ENCODE data around the gene KDM1A.

Gene KDM1A

DNA sequence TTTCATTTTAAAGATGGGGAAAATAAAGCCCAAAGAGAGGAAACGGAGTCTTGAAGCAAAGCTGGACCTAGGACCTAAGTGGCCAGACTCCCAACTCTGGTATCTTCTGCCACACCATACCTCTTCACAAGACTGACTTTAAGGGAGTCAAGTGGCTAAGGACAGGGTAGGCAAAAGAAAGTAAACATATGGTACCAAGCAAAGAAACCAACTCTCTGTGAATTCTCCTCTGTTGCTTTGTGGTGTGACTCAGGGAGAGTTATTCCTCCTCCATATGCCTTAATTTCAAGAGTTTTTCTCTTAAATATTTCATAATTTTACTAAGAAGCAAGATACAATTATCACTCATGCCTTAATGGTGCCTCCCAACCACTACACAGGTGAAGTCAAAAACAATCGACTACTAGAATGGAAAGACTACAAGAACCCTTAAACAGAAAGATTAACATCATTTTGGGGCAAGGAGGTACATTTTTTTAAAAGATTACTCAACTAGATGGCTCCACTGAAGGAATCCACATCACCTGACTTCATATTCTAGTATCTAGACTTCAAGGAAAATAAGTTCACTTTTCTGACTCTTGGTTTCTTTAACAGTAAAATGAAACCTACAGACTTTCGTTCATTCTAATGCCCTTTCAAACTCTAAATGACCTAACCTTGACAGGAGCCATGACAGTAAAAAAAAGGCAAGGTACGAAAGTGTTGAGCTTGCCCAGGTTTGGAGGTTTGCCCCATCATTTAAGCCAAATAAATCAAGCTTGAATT, 105.2 kb downstream of the KDM1A start:
- no peak for DNase-seq
- H3K36me3 ChIP-seq = no peaks in the 10 kb centered on the region
- TF ChIP-seq, protein P1, sequence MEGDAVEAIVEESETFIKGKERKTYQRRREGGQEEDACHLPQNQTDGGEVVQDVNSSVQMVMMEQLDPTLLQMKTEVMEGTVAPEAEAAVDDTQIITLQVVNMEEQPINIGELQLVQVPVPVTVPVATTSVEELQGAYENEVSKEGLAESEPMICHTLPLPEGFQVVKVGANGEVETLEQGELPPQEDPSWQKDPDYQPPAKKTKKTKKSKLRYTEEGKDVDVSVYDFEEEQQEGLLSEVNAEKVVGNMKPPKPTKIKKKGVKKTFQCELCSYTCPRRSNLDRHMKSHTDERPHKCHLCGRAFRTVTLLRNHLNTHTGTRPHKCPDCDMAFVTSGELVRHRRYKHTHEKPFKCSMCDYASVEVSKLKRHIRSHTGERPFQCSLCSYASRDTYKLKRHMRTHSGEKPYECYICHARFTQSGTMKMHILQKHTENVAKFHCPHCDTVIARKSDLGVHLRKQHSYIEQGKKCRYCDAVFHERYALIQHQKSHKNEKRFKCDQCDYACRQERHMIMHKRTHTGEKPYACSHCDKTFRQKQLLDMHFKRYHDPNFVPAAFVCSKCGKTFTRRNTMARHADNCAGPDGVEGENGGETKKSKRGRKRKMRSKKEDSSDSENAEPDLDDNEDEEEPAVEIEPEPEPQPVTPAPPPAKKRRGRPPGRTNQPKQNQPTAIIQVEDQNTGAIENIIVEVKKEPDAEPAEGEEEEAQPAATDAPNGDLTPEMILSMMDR (IDR thresholded peaks at IDR 0.05; ENCODE audit: low read depth, low read length) = no peak
- H3K9me3 ChIP-seq (ENCODE audit: severe bottlenecking) = no peaks in the 10 kb centered on the region
- no peaks in the 10 kb centered on the region for H3K27me3 ChIP-seq (ENCODE audit: insufficient read depth, low read depth, severe bottlenecking)
- no peak overlapping the region for H3K27ac ChIP-seq
- no peak overlapping the region for H3K4me3 ChIP-seq (ENCODE audit: low read depth, low read length)

DNA sequence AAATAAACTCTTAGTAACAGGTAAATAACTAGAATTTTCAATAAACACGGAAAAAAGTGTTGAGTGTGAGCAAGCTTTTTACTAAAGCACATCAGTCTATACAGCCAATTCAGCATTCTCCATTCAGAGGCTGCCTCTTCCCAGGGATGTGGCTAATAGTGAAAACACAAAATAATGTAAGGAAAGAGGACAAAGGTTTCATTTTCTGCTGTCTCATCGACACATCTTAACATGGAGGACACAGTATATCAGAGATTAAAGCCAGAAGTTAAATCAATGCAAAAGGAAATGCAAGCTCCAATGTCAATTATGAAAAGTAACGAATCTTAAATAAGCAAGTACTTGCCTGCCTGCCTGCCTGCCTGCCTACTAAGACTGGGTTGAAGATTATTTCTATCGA, 106.2 kb downstream of the KDM1A start:
- Histone ChIP-seq H3K9me3 (ENCODE audit: severe bottlenecking) (no peaks in the 10 kb centered on the region), H3K4me3 (ENCODE audit: low read depth, low read length) (no peak overlapping the region), H3K36me3 (no peaks in the 10 kb centered on the region), H3K27me3 (ENCODE audit: insufficient read depth, low read depth, severe bottlenecking) (no peaks in the 10 kb centered on the region), H3K27ac (no peak overlapping the region)
- DNase-seq = no peak
- TF ChIP-seq, protein P1 (IDR thresholded peaks at IDR 0.05; ENCODE audit: low read depth, low read length) = no peak

DNA sequence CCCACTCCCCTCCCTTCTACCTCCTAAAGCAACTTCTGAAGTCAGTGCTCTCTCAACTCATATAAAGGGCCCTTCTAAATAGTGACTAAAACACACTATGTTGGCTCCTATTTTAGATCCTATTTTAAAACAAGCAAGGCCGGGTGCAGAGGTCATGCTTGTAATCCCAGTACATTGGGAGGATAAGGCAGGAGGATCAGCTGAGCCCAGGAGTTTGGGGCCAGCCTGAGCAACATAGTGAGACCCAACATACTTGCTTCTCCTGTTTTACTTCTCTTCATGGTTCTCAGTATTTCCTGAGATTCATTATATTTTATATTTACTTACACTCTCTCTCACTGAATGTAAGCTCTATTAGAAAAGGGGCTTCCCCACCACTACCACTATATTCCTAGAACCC, 106.9 kb downstream of the KDM1A start:
- Histone ChIP-seq H3K9me3 (ENCODE audit: severe bottlenecking) (no peaks in the 10 kb centered on the region), H3K4me3 (ENCODE audit: low read depth, low read length) (no peak overlapping the region), H3K27ac (no peak overlapping the region), H3K27me3 (ENCODE audit: insufficient read depth, low read depth, severe bottlenecking) (no peaks in the 10 kb centered on the region), H3K36me3 (no peaks in the 10 kb centered on the region)
- DNase-seq = no peak
- TF ChIP-seq, protein P1 (IDR thresholded peaks at IDR 0.05; ENCODE audit: low read depth, low read length) = no peak

DNA sequence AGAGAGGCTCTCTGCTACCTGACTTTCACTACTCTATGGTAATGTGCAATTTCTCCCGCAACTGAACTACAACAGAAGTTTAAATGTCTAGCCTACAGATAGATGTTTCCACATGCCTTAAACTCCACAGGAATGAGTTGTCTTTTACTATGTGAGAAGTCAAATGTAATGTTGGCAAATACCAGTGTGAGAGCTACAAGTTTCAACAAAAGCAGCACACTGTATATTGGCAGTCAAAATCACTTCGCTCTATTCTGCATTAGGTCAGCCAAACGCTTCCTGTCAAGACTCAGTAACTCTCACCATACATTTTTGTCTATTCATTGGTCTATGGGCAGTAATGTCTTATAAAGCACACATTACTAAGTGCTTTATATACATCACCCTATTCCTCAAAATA, 107.5 kb downstream of the KDM1A start:
- Histone ChIP-seq H3K27ac (no peak overlapping the region), H3K36me3 (no peaks in the 10 kb centered on the region), H3K27me3 (ENCODE audit: insufficient read depth, low read depth, severe bottlenecking) (no peaks in the 10 kb centered on the region), H3K4me3 (ENCODE audit: low read depth, low read length) (no peak overlapping the region), H3K9me3 (ENCODE audit: severe bottlenecking) (no peaks in the 10 kb centered on the region)
- no peak for DNase-seq
- TF ChIP-seq, protein P1 (IDR thresholded peaks at IDR 0.05; ENCODE audit: low read depth, low read length) = no peak

DNA sequence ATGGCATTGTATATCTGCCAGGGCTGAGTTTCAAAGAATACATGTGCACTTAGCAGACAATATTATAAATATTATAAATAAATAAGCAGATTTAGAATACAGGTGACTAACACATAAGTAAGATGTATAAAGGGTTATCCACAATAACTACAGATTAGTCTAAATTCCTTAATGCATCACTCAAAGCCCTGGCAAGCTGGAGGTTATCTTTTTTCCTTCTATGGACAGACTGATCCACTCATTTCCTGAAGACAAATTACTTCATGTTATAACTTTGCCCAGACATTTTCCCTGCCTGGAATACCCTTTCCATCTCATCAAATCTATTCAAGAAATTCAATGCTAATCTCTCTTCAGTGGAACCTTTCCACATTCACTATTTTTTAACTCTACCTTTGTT, 110.6 kb downstream of the KDM1A start:
- H3K27ac ChIP-seq = no peak overlapping the region
- TF ChIP-seq, protein P1 (IDR thresholded peaks at IDR 0.05; ENCODE audit: low read depth, low read length) = no peak
- H3K4me3 ChIP-seq (ENCODE audit: low read depth, low read length) = no peak overlapping the region
- H3K27me3 ChIP-seq (ENCODE audit: insufficient read depth, low read depth, severe bottlenecking) = no peaks in the 10 kb centered on the region
- no peaks in the 10 kb centered on the region for H3K9me3 ChIP-seq (ENCODE audit: severe bottlenecking)
- DNase-seq = no peak
- no peaks in the 10 kb centered on the region for H3K36me3 ChIP-seq

DNA sequence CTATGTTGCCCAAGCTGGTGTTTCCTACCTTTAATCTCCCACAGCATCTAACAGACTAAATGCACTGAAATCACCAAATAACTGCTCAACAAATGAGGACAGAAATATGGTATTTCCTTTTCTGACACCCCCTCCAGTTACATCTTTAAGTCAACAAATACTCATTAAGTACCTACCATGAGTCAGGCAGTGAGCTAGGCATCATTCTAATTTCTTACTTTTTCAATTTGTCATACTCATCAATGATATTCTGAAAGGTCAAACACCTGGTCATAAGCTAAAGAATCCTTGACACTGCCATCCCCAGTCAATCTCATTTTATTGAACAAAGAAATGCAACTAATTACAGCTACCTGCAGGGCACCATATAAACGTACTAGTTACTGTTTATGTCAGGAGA, 112.8 kb downstream of the KDM1A start:
- TF ChIP-seq, protein P1 (IDR thresholded peaks at IDR 0.05; ENCODE audit: low read depth, low read length) = no peak

More for the DNA sequence above, 112.8 kb downstream of the KDM1A start:
- Histone ChIP-seq H3K27ac (no peak overlapping the region), H3K36me3 (no peaks in the 10 kb centered on the region), H3K4me3 (ENCODE audit: low read depth, low read length) (no peak overlapping the region), H3K27me3 (ENCODE audit: insufficient read depth, low read depth, severe bottlenecking) (no peaks in the 10 kb centered on the region), H3K9me3 (ENCODE audit: severe bottlenecking) (no peaks in the 10 kb centered on the region)
- DNase-seq = no peak

All from WERI-Rb-1 (cell line).